ENCODE results near the gene PLEKHS1. TPM values are rescaled to one million over a fixed set of nuclear protein-coding genes. Genes with fewer than 3 reads are reported as not detected.
"Not testable (repeated sequence)": the region's sequence is repeated elsewhere in the genome, so short reads cannot be mapped to it uniquely, and the experiment has no call there.

Gene PLEKHS1
- total RNA-seq, 6 experiments from 2014 or later = 0.05 TPM; not detected in 5

GRCh38 chr10:113764582-113764981, 13.1 kb downstream of the PLEKHS1 start:
- peaks cover 26% of the 10 kb centered on the region for H3K27me3 Mint-ChIP-seq (ENCODE audit: insufficient read depth)
- no peaks in the 10 kb centered on the region for H3K9me3 Mint-ChIP-seq
- H3K4me3 Mint-ChIP-seq = no peak overlapping the region

GRCh38 chr10:113765910-113766309, 14.4 kb downstream of the PLEKHS1 start:
- Mint-ChIP-seq H3K36me3 (ENCODE audit: low read depth) (no peaks in the 10 kb centered on the region), H3K4me1 (ENCODE audit: low read depth) (no peaks in the 10 kb centered on the region), H3K4me3 (no peak overlapping the region), H3K27me3 (ENCODE audit: insufficient read depth) (peaks cover 28% of the 10 kb centered on the region), H3K9me3 (no peaks in the 10 kb centered on the region), H3K27ac (no peak overlapping the region)
- TF ChIP-seq, protein P1, sequence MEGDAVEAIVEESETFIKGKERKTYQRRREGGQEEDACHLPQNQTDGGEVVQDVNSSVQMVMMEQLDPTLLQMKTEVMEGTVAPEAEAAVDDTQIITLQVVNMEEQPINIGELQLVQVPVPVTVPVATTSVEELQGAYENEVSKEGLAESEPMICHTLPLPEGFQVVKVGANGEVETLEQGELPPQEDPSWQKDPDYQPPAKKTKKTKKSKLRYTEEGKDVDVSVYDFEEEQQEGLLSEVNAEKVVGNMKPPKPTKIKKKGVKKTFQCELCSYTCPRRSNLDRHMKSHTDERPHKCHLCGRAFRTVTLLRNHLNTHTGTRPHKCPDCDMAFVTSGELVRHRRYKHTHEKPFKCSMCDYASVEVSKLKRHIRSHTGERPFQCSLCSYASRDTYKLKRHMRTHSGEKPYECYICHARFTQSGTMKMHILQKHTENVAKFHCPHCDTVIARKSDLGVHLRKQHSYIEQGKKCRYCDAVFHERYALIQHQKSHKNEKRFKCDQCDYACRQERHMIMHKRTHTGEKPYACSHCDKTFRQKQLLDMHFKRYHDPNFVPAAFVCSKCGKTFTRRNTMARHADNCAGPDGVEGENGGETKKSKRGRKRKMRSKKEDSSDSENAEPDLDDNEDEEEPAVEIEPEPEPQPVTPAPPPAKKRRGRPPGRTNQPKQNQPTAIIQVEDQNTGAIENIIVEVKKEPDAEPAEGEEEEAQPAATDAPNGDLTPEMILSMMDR (IDR thresholded peaks at IDR 0.05) = no peak
- DNase-seq = no peak

More at GRCh38 chr10:113764582-113764981, 13.1 kb downstream of the PLEKHS1 start:
- no peak for DNase-seq
- TF ChIP-seq, protein P1 (IDR thresholded peaks at IDR 0.05) = no peak
- no peaks in the 10 kb centered on the region for H3K4me1 Mint-ChIP-seq (ENCODE audit: low read depth)
- H3K27ac Mint-ChIP-seq = no peak overlapping the region
- H3K36me3 Mint-ChIP-seq (ENCODE audit: low read depth) = no peaks in the 10 kb centered on the region

- Mint-ChIP-seq H3K4me3 (no peak overlapping the region), H3K27ac (no peak overlapping the region), H3K36me3 (ENCODE audit: low read depth) (no peaks in the 10 kb centered on the region), H3K4me1 (ENCODE audit: low read depth) (no peaks in the 10 kb centered on the region), H3K9me3 (no peaks in the 10 kb centered on the region), H3K27me3 (ENCODE audit: insufficient read depth) (peaks cover 37% of the 10 kb centered on the region)
- no peak for DNase-seq
- TF ChIP-seq, protein P1 (IDR thresholded peaks at IDR 0.05) = no peak
These were observed 15.7 kb downstream of the PLEKHS1 start for GRCh38 chr10:113767222-113767621.

GRCh38 chr10:113770346-113770745, 18.9 kb downstream of the PLEKHS1 start:
- Mint-ChIP-seq H3K27me3 (ENCODE audit: insufficient read depth) (peaks cover 38% of the 10 kb centered on the region), H3K4me1 (ENCODE audit: low read depth) (no peaks in the 10 kb centered on the region), H3K4me3 (no peak overlapping the region), H3K9me3 (no peaks in the 10 kb centered on the region), H3K27ac (no peak overlapping the region), H3K36me3 (ENCODE audit: low read depth) (no peaks in the 10 kb centered on the region)
- DNase-seq = no peak
- TF ChIP-seq, protein P1 (IDR thresholded peaks at IDR 0.05) = no peak

DNA sequence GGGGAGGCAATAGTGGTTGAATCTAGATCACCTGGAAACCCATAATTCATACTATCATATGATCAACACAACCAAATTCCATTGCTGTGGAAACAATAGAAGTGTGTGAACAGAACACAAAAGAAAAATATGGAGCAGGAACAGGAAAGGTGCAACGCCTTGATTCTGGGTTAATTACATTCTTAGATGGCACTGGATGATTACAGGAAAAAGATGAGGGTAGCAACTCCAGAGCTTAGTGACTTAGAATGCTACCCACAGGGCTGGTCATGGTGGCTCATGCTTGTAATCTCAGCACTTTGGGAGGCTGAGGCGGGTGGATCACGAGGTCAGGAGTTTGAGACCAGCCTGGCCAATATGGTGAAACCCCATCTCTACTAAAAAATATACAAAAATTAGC, 19.6 kb downstream of the PLEKHS1 start:
- H3K4me1 Mint-ChIP-seq (ENCODE audit: low read depth); H3K9me3 Mint-ChIP-seq; H3K36me3 Mint-ChIP-seq (ENCODE audit: low read depth); DNase-seq; H3K4me3 Mint-ChIP-seq; H3K27ac Mint-ChIP-seq: not testable (repeated sequence)
- peaks cover 43% of the 10 kb centered on the region for H3K27me3 Mint-ChIP-seq (ENCODE audit: insufficient read depth)

GRCh38 chr10:113775686-113776294, 24.3 kb downstream of the PLEKHS1 start:
- TF ChIP-seq, protein P1 (IDR thresholded peaks at IDR 0.05) = peak; percentile 34; the same call in 1 of the 2 replicates
- no peak overlapping the region for H3K4me3 Mint-ChIP-seq
- peaks cover 25% of the 10 kb centered on the region for H3K4me1 Mint-ChIP-seq (ENCODE audit: low read depth)
- no peaks in the 10 kb centered on the region for H3K36me3 Mint-ChIP-seq (ENCODE audit: low read depth)
- DNase-seq = no peak
- peaks cover 29% of the 10 kb centered on the region for H3K27me3 Mint-ChIP-seq (ENCODE audit: insufficient read depth)
- H3K9me3 Mint-ChIP-seq = no peaks in the 10 kb centered on the region
- H3K27ac Mint-ChIP-seq = no peak overlapping the region
